ENCODE results near the gene HSPA12B. TPM values are rescaled to one million over a fixed set of nuclear protein-coding genes. Genes with fewer than 3 reads are reported as not detected.
A peak's percentile ranks its signal among the peaks of the same experiment; 100 is the strongest.

Gene HSPA12B
- total RNA-seq, 1 experiment from 2014 or later: 2.7 TPM

- no peak overlapping the region for H3K9ac ChIP-seq (ENCODE audit: extremely low read depth, insufficient read length, low read length)
- H2BK120ac ChIP-seq (ENCODE audit: low read depth, low read length, poor library complexity, severe bottlenecking): no peak overlapping the region
- H3K4me2 ChIP-seq (ENCODE audit: insufficient read depth, insufficient read length, low read length): no peak overlapping the region
- no peak overlapping the region for H4K5ac ChIP-seq (ENCODE audit: insufficient read length, low read depth, low read length)
- Mint-ChIP-seq H3K4me3 (no peak overlapping the region), H3K9me3 (no peaks in the 10 kb centered on the region; a peak in 1 of 5 replicates), H3K27me3 (ENCODE audit: low read depth) (peaks cover 8% of the 10 kb centered on the region), H3K4me1 (peaks cover 16 to 22% of the 10 kb centered on the region in 2 experiments), H3K27ac (peak overlapping the region in 1 of 3 experiments; percentile 68; a peak in 1 of 7 replicates), H3K36me3 (ENCODE audit: insufficient read depth in 1 of 3, low read depth in 3 of 3) (peaks cover 6 to 11% (median 7%) of the 10 kb centered on the region in 3 experiments; a peak in 5 of 7 replicates)
- no peak overlapping the region for H2BK15ac ChIP-seq (ENCODE audit: low read depth, low read length)
- WGBS (ENCODE audit: extremely low coverage, insufficient read length, low lambda C conversion rate): no CpG with 5 or more reads among the region's 3 CpGs
- no peak overlapping the region for H3K4ac ChIP-seq (ENCODE audit: low read depth, low read length)
- no peak for TF ChIP-seq CTCF (conservative IDR thresholded peaks at IDR 0.05)
- no peak overlapping the region for H2BK20ac ChIP-seq (ENCODE audit: low read depth, low read length, poor library complexity, severe bottlenecking)
- no peaks in the 10 kb centered on the region for H3K9me3 ChIP-seq (ENCODE audit: control insufficient read depth, low read depth, low read length)
- no peak overlapping the region for H2AK5ac ChIP-seq (ENCODE audit: insufficient read length, low read length)
- H3K79me1 ChIP-seq (ENCODE audit: insufficient read depth, low read depth, low read length, poor library complexity, severe bottlenecking): peaks cover 3% of the 10 kb centered on the region
- H3K4me1 ChIP-seq (ENCODE audit: insufficient read depth, low read length): no peaks in the 10 kb centered on the region
- no peak overlapping the region for H2BK5ac ChIP-seq (ENCODE audit: insufficient read length, low read length)
- H3K56ac ChIP-seq (ENCODE audit: insufficient read length, low read depth, low read length): no peak overlapping the region
- no peak overlapping the region for H2AFZ ChIP-seq (ENCODE audit: low read length)
- no peak overlapping the region for H3K27ac ChIP-seq (ENCODE audit: insufficient read length, low read depth, low read length)
- no peak overlapping the region for H3K18ac ChIP-seq (ENCODE audit: insufficient read length, low read depth, low read length)
- H3K14ac ChIP-seq (ENCODE audit: insufficient read depth, low read length): no peak overlapping the region
- H3K79me2 ChIP-seq (ENCODE audit: insufficient read depth, low read length): no peaks in the 10 kb centered on the region
- H3K23me2 ChIP-seq (ENCODE audit: insufficient read length, low read depth, low read length, poor library complexity, severe bottlenecking): peaks cover 20% of the 10 kb centered on the region
- no peak overlapping the region for H4K8ac ChIP-seq (replicated peaks; ENCODE audit: insufficient read length, low read depth, low read length)
- H4K91ac ChIP-seq (ENCODE audit: insufficient read length, low read depth, low read length): no peak overlapping the region
- no peaks in the 10 kb centered on the region for H4K20me1 ChIP-seq (ENCODE audit: control insufficient read depth, insufficient read depth, insufficient read length)
- H3K27me3 ChIP-seq (ENCODE audit: insufficient read depth, low read length): no peaks in the 10 kb centered on the region
- H3T11ph ChIP-seq (ENCODE audit: low read length): no peak overlapping the region
- H2BK12ac ChIP-seq (ENCODE audit: insufficient read length, low read depth, low read length): no peak overlapping the region
- no peak overlapping the region for H3K23ac ChIP-seq (ENCODE audit: insufficient read length, low read depth, low read length)
- no peak for DNase-seq
Measured at GRCh38 chr20:3764659-3765058, 32.2 kb downstream of the HSPA12B start.

Data from H9 (cell line).